HepG2 (cell line): Measurements from ENCODE around the gene SMNDC1.

ENCODE experiments used
- ARID2 ChIP-seq: sonication (generic); formaldehyde crosslinking; IDR thresholded peaks from 2 replicates; pipeline ENCODE4 v1.8.1; 2022; ENCODE audit warnings: mild to moderate bottlenecking, missing genetic modification reagents, borderline replicate concordance
- CEBPB ChIP-seq: IDR thresholded peaks from 2 replicates; pipeline ENCODE4 v1.6.1; 2011; ENCODE audit warnings: low read depth, low read length, improper control_type of control experiment, borderline replicate concordance
- EZH2 ChIP-seq: conservative IDR thresholded peaks from 2 replicates; pipeline ENCODE4 v1.6.1; 2012; ENCODE audit warnings: mild to moderate bottlenecking, low read depth, low read length, moderate library complexity
- GLI4 ChIP-seq: sonication (generic); formaldehyde crosslinking; IDR thresholded peaks from 2 replicates; pipeline ENCODE4 v1.5.1; 2020; ENCODE audit warnings: missing genetic modification reagents, mild to moderate bottlenecking, moderate library complexity, borderline replicate concordance
- NPAS2 ChIP-seq: sonication (generic); formaldehyde crosslinking; IDR thresholded peaks from 2 replicates; pipeline ENCODE4 v1.8.0; 2022; ENCODE audit warnings: mild to moderate bottlenecking, missing genetic modification reagents, borderline replicate concordance
- SETDB1 ChIP-seq: sonication (generic); formaldehyde crosslinking; IDR thresholded peaks from 2 replicates; pipeline ENCODE4 v1.5.1; 2020; ENCODE audit warnings: missing genetic modification reagents, mild to moderate bottlenecking, borderline replicate concordance
- ZNF674 ChIP-seq: sonication (generic); formaldehyde crosslinking; IDR thresholded peaks from 2 replicates; pipeline ENCODE4 v1.5.0; 2020; ENCODE audit warnings: low read depth, mild to moderate bottlenecking, missing genetic modification reagents
- TF ChIP-seq, protein P1 (sequence below): IDR thresholded peaks from 2 replicates; pipeline ENCODE4 v1.6.1; 2012; ENCODE audit warnings: inconsistent platforms
- TF ChIP-seq, protein P2 (sequence below): sonication (generic); formaldehyde crosslinking; IDR thresholded peaks from 2 replicates; pipeline ENCODE4 v1.5.0; 2020; ENCODE audit warnings: mild to moderate bottlenecking, missing genetic modification reagents, moderate library complexity

DNA sequence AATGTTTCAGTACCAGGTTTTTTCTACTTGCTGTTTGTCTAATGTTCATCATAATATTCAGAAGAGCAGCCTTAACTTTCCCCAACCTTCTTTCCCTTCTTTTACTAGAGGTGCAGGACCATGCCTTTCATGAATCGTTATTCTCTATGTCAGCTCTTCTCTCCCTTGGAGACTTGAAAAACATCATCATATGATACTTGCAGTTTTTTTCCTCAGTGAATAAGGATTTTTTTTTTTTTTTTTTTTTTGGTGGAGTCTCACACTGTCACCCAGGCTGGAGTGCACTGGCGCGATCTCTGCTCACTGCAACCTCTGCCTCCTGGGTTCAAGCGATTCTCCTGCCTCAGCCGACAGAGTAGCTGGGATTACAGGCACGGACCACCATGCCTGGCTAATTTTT lies 30.1 kb downstream of the SMNDC1 start:
- no peak for TF ChIP-seq GLI4 (CRISPR knock-in tag)
- TF ChIP-seq, protein P1, sequence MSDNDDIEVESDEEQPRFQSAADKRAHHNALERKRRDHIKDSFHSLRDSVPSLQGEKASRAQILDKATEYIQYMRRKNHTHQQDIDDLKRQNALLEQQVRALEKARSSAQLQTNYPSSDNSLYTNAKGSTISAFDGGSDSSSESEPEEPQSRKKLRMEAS: no peak
- no peak for TF ChIP-seq SETDB1
- TF ChIP-seq ARID2 (CRISPR knock-in tag): no peak
- TF ChIP-seq ZNF674 (CRISPR knock-in tag): no peak
- no peak for TF ChIP-seq CEBPB
- no peak for TF ChIP-seq EZH2
- TF ChIP-seq NPAS2: no peak
- TF ChIP-seq, protein P2, sequence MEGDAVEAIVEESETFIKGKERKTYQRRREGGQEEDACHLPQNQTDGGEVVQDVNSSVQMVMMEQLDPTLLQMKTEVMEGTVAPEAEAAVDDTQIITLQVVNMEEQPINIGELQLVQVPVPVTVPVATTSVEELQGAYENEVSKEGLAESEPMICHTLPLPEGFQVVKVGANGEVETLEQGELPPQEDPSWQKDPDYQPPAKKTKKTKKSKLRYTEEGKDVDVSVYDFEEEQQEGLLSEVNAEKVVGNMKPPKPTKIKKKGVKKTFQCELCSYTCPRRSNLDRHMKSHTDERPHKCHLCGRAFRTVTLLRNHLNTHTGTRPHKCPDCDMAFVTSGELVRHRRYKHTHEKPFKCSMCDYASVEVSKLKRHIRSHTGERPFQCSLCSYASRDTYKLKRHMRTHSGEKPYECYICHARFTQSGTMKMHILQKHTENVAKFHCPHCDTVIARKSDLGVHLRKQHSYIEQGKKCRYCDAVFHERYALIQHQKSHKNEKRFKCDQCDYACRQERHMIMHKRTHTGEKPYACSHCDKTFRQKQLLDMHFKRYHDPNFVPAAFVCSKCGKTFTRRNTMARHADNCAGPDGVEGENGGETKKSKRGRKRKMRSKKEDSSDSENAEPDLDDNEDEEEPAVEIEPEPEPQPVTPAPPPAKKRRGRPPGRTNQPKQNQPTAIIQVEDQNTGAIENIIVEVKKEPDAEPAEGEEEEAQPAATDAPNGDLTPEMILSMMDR (CRISPR knock-in tag): no peak
